IPS-20b (cell line): ENCODE results near the gene VEGFD.
"Not testable (repeated sequence)": the region's sequence is repeated elsewhere in the genome, so short reads cannot be mapped to it uniquely, and the experiment has no call there.

Experiments
- H3K27ac ChIP-seq: one replicate; pipeline ENCODE4 v1.5.1; 2013; ENCODE audit warnings: low read length
- H3K27me3 ChIP-seq: 2 replicates; pipeline ENCODE4 v1.6.1; 2013; ENCODE audit warnings: mild to moderate bottlenecking, low read length, inconsistent platforms; ENCODE audit not compliant: insufficient read depth
- H3K36me3 ChIP-seq: 2 replicates; pipeline ENCODE4 v1.6.1; 2013; ENCODE audit warnings: low read depth, mild to moderate bottlenecking, inconsistent platforms, low read length, moderate library complexity; ENCODE audit not compliant: insufficient read depth
- H3K4me1 ChIP-seq: 2 replicates; pipeline ENCODE4 v1.6.1; 2013; ENCODE audit warnings: mild to moderate bottlenecking, control low read depth, inconsistent platforms, low read length, moderate library complexity; ENCODE audit not compliant: insufficient read depth
- H3K4me3 ChIP-seq: 2 replicates; pipeline ENCODE4 v1.5.1; 2013; ENCODE audit warnings: mild to moderate bottlenecking, low read length, inconsistent platforms
- H3K9ac ChIP-seq: 2 replicates; pipeline ENCODE4 v1.6.1; 2013; ENCODE audit warnings: low read depth, mild to moderate bottlenecking, inconsistent platforms, low read length, moderate library complexity
- H3K9me3 ChIP-seq: 2 replicates; pipeline ENCODE4 v1.6.1; 2013; ENCODE audit warnings: mild to moderate bottlenecking, low read depth, low read length, inconsistent platforms; ENCODE audit not compliant: insufficient read depth

VEGFD gene

GRCh38 chrX:15322472-15322871 lies 61.7 kb downstream of the VEGFD start:
- H3K27me3 ChIP-seq, result no peaks in the 10 kb centered on the region
- peaks cover 42% of the 10 kb centered on the region for H3K36me3 ChIP-seq
- H3K4me1 ChIP-seq, result no peaks in the 10 kb centered on the region
- H3K27ac ChIP-seq, result no peak overlapping the region
- no peaks in the 10 kb centered on the region for H3K9me3 ChIP-seq
- no peak overlapping the region for H3K4me3 ChIP-seq
- no peak overlapping the region for H3K9ac ChIP-seq

- Histone ChIP-seq H3K9ac (no peak overlapping the region), H3K27me3 (no peaks in the 10 kb centered on the region), H3K9me3 (no peaks in the 10 kb centered on the region), H3K4me3 (no peak overlapping the region), H3K36me3 (peaks cover 42% of the 10 kb centered on the region), H3K27ac (no peak overlapping the region), H3K4me1 (no peaks in the 10 kb centered on the region)
Observed at GRCh38 chrX:15322072-15322471, 62.1 kb downstream of the VEGFD start.

- Histone ChIP-seq H3K9me3 (no peaks in the 10 kb centered on the region), H3K4me3 (no peak overlapping the region), H3K36me3 (peaks cover 42% of the 10 kb centered on the region), H3K27me3 (no peaks in the 10 kb centered on the region), H3K9ac (no peak overlapping the region), H3K4me1 (no peaks in the 10 kb centered on the region), H3K27ac (no peak overlapping the region)
Observed at GRCh38 chrX:15321447-15321846, 62.8 kb downstream of the VEGFD start.

GRCh38 chrX:15320297-15320696 lies 63.9 kb downstream of the VEGFD start:
- Histone ChIP-seq H3K27ac (no peak overlapping the region), H3K9me3 (no peaks in the 10 kb centered on the region), H3K36me3 (peaks cover 42% of the 10 kb centered on the region), H3K4me3 (no peak overlapping the region), H3K4me1 (no peaks in the 10 kb centered on the region), H3K9ac (no peak overlapping the region), H3K27me3 (no peaks in the 10 kb centered on the region)

- H3K4me3 ChIP-seq, result no peak overlapping the region
- no peak overlapping the region for H3K9ac ChIP-seq
- no peaks in the 10 kb centered on the region for H3K4me1 ChIP-seq
- no peaks in the 10 kb centered on the region for H3K9me3 ChIP-seq
- H3K36me3 ChIP-seq, result peaks cover 32% of the 10 kb centered on the region; the same call in 1 of the 2 replicates
- no peaks in the 10 kb centered on the region for H3K27me3 ChIP-seq
- H3K27ac ChIP-seq, result no peak overlapping the region
Observed at GRCh38 chrX:15319075-15319474, 65.1 kb downstream of the VEGFD start.

- Histone ChIP-seq H3K4me3 (no peak within 1 kb of the TSS), H3K9me3 (no peaks in the 10 kb centered on the region), H3K4me1 (no peaks in the 10 kb centered on the region), H3K9ac (no peak within 1 kb of the TSS), H3K27ac (no peak within 1 kb of the TSS), H3K36me3 (0 out of 2 replicates have a peak, but pooled peaks cover 5% of the 10 kb centered on the region), H3K27me3 (no peaks in the 10 kb centered on the region)
Observed at GRCh38 chrX:15315509-15315908, 68.7 kb downstream of the VEGFD start, which contains the start of gene ASB11. ASB11 (minus strand) TSS chrX:15315640; CDS start chrX:15315605, 35 bp downstream.

- no peaks in the 10 kb centered on the region for H3K9me3 ChIP-seq
- no peak overlapping the region for H3K9ac ChIP-seq
- no peaks in the 10 kb centered on the region for H3K4me1 ChIP-seq
- no peaks in the 10 kb centered on the region for H3K27me3 ChIP-seq
- no peaks in the 10 kb centered on the region for H3K36me3 ChIP-seq
- no peak overlapping the region for H3K4me3 ChIP-seq
- no peak overlapping the region for H3K27ac ChIP-seq
Observed at GRCh38 chrX:15314472-15314871, 69.7 kb downstream of the VEGFD start.

- H3K27me3 ChIP-seq, result no peaks in the 10 kb centered on the region
- H3K9me3 ChIP-seq, result no peaks in the 10 kb centered on the region
- H3K27ac ChIP-seq, result no peak overlapping the region
- H3K36me3 ChIP-seq, result no peaks in the 10 kb centered on the region
- H3K4me3 ChIP-seq, result no peak overlapping the region
- no peak overlapping the region for H3K9ac ChIP-seq
- H3K4me1 ChIP-seq, result no peaks in the 10 kb centered on the region
Observed at GRCh38 chrX:15311119-15311518, 73.1 kb downstream of the VEGFD start.

- no peaks in the 10 kb centered on the region for H3K9me3 ChIP-seq
- no peak overlapping the region for H3K4me3 ChIP-seq
- H3K9ac ChIP-seq, result no peak overlapping the region
- no peaks in the 10 kb centered on the region for H3K36me3 ChIP-seq
- no peaks in the 10 kb centered on the region for H3K4me1 ChIP-seq
- no peak overlapping the region for H3K27ac ChIP-seq
- H3K27me3 ChIP-seq, result no peaks in the 10 kb centered on the region
Observed at GRCh38 chrX:15310117-15310516, 74.1 kb downstream of the VEGFD start.

GRCh38 chrX:15305899-15306298 lies 78.3 kb downstream of the VEGFD start:
- not testable (repeated sequence) for H3K36me3 ChIP-seq, H3K9me3 ChIP-seq, H3K9ac ChIP-seq, H3K4me1 ChIP-seq, H3K4me3 ChIP-seq, H3K27me3 ChIP-seq, H3K27ac ChIP-seq

- no peaks in the 10 kb centered on the region for H3K4me1 ChIP-seq
- H3K9ac ChIP-seq, result no peak overlapping the region
- no peak overlapping the region for H3K4me3 ChIP-seq
- no peak overlapping the region for H3K27ac ChIP-seq
- no peaks in the 10 kb centered on the region for H3K36me3 ChIP-seq
- H3K9me3 ChIP-seq, result no peaks in the 10 kb centered on the region
- H3K27me3 ChIP-seq, result no peaks in the 10 kb centered on the region
Observed at GRCh38 chrX:15301924-15302323, 82.3 kb downstream of the VEGFD start.

GRCh38 chrX:15299941-15300851 lies 84.0 kb downstream of the VEGFD start:
- Histone ChIP-seq H3K27ac (no peak overlapping the region), H3K9ac (no peak overlapping the region), H3K4me1 (no peaks in the 10 kb centered on the region), H3K4me3 (no peak overlapping the region), H3K27me3 (no peaks in the 10 kb centered on the region), H3K9me3 (no peaks in the 10 kb centered on the region), H3K36me3 (no peaks in the 10 kb centered on the region)
